HL-60/S4 treated with phorbol 12-myristate 13-acetate at 8.2 ng/mL for 4 days and 3 days (cell line): ENCODE measurements around the gene PCBP3.
"Not testable (repeated sequence)": the region's sequence is repeated elsewhere in the genome, so short reads cannot be mapped to it uniquely, and the experiment has no call there.

Experiments used
- in situ Hi-C: fragments of 300-500 bp; cut with MboI; formaldehyde crosslinking; loops from 2 replicates; pipeline ENCODE4 v1.15.0; 2022; ENCODE audit warnings: low sequenced_read_pairs

PCBP3 gene

GRCh38 chr21:45613396-45613795, 30.1 kb upstream of the PCBP3 start:
- in situ Hi-C loops = no loop called here

DNA sequence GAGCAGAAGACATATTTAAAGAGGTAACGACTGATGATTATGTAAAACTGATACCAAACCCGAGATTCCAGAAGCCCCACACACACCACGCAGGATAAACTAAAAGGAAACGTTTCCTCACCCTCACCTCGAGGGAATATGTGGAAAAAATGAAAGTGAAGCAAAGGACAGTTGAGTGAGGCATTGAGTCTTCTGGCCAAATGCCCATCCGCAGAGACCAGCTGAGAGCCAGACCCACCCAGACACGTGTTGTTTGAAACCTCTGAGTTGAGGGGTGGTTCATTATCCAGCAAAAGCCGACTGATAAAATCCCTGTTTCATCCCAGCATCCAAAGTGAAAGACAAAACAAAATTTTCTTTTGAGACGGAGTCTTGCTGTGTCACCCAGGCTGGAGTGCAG, 29.6 kb upstream of the PCBP3 start:
- in situ Hi-C loops = no loop called here

- in situ Hi-C loops = no loop called here
These were observed 28.3 kb upstream of the PCBP3 start for GRCh38 chr21:45615145-45615711.

- in situ Hi-C loops = no loop called here
These were observed 26.3 kb upstream of the PCBP3 start for GRCh38 chr21:45617021-45617921.

- in situ Hi-C loops = no loop called here
These were observed 25.2 kb upstream of the PCBP3 start for GRCh38 chr21:45618287-45618686.

GRCh38 chr21:45618846-45619485, 24.6 kb upstream of the PCBP3 start:
- in situ Hi-C loops = no loop called here

GRCh38 chr21:45620201-45620923, 23.2 kb upstream of the PCBP3 start:
- in situ Hi-C loops = no loop called here

GRCh38 chr21:45621435-45622331, 21.8 kb upstream of the PCBP3 start:
- in situ Hi-C loops = not testable (repeated sequence)

DNA sequence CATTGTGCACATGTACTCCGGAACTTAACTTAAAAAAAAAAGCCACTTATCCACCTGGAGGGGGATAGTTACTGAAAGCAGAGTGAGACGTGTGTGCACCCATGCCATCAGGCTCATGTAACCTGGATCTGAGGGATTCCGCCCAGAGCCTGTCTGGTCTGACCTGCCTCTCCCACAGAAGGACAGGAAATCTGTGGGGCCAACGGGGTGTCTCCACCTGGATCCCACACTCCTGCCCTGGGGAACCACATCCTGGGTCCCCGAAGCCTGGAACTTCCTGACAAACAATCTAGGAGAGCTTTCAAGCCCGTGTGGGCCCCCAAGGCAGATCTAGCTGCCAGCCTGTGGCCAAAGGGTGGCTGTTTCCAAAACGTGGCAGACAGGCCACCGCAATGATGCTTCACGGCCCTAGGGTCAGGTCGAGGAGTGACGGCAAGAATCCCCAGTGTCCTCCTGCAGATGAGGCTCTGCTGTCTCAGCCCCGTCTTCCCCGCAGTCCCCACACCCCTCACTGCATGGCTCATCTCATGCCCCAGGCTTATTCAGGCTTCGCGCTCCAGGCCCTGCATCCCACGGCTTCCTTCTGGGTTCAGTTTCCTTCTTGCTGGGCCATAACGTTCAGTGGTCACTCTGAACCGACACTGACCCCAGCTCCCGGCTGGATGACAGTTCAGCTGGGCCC, 21.0 kb upstream of the PCBP3 start:
- in situ Hi-C loops = no loop called here

GRCh38 chr21:45623436-45623835, 20.1 kb upstream of the PCBP3 start:
- in situ Hi-C loops = no loop called here

DNA sequence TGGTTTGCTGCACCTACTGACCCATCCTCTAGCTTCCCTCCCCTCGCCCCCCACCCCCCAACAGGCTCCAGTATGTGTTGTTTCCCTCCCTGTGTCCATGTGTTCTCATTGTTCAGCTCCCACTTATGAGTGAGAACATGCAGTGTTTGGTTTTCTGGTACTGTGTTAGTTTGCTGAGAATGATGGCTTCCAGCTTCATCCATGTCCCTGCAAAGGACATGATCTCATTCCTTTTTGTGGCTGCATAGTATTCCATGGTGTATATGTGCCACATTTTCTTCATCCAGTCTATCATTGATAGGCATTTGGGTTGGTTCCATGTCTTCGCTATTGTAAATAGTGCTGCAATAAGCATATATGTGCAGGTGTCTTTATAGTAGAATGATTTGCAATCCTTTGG, 17.4 kb upstream of the PCBP3 start:
- in situ Hi-C loops = not testable (repeated sequence)

- in situ Hi-C loops = no loop called here
These were observed 14.2 kb upstream of the PCBP3 start for GRCh38 chr21:45629046-45629981.

DNA sequence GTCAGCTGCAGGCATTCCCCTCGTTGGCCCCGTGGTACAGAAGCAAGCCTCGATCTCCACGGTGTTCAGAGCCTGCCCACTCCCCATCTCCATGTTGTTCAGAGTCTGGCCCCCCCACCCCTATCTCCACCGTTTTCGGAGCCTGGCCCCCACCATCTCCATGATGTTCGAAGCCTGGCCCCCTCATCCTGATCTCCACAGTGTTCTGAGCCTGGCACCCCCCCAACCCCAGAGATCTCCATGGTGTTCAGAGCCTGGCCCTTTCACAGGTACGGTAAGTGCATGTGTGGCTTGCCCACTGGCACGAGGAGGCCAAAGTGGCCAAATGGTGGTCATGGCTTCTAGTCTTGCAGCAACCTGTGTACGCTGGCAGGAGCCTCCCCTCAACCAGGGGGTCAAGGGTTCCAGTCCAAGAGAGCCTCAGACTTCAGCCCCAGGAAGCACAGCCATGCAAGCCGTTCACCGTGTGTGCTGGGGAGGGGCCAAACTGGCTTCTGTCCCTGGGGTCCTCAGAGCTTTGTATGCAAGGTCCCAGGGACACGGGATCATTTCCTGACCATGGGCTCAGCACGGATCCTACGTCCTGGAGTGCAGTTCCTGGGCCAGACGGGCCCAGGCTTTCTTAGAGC, 13.3 kb upstream of the PCBP3 start:
- in situ Hi-C loops = no loop called here

GRCh38 chr21:45630876-45631275, 12.6 kb upstream of the PCBP3 start:
- in situ Hi-C loops = no loop called here

- in situ Hi-C loops = no loop called here
These were observed 12.0 kb upstream of the PCBP3 start for GRCh38 chr21:45631540-45631939.

GRCh38 chr21:45632160-45632559, 11.4 kb upstream of the PCBP3 start:
- in situ Hi-C loops = no loop called here

DNA sequence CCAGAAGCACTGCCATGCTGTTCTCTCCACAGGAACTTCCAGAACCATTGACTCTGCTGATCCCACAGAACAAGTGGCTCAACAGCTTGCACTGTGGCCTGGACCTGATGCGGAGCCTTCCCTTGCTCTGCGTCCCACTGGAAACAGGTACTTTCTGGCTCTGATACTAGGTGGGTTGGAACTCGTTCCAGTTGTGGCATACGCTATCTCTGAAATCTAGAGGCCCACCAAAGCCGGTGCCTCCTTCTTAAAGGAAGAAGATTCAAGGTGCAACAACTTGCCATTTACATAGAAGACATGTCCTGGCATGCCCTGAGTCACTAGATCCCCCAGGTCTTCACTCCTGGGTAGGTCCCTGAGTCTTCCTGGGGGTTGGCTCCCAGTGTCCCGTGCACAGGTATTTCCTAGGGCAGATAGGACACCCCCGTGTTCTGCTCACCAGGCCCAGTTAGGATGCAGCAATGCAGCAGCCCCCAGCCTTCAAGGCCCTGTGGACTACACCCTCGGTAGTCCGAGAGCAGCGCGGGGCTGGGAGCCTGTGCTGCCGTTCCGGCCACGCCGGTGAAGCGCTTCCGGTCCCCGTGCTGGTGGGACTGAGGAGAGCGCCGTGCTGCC, 10.8 kb upstream of the PCBP3 start:
- in situ Hi-C loops = no loop called here
